Activated CD8-positive, alpha-beta T cell treated with anti-CD3 and anti-CD28 coated beads for 36 hours (primary cell): ENCODE results near the gene SLC12A3. TPM values are rescaled to one million over a fixed set of nuclear protein-coding genes. Genes with fewer than 3 reads are reported as not detected.
"Not testable (repeated sequence)": the region's sequence is repeated elsewhere in the genome, so short reads cannot be mapped to it uniquely, and the experiment has no call there.

Experiments used
- ATAC-seq: fragments of 200-7000 bp; cut with Tn5 transposase; one replicate; pipeline ENCODE4 v1.10.0; 2021; ENCODE audit warnings: mild to moderate bottlenecking, moderate library complexity
- CTCF ChIA-PET: fragments of 350-600 bp; sonication (Branson Sonifier 250); formaldehyde crosslinking; loops from one replicate; lab custom pipeline; 2021; ENCODE audit warnings: antibody characterized with exemption; lab: Charles Lee
- POLR2A ChIA-PET: fragments of 350-600 bp; sonication (Branson Sonifier 250); formaldehyde crosslinking; loops from one replicate; lab custom pipeline; 2021; ENCODE audit warnings: antibody characterized with exemption; lab: Charles Lee
- DNase-seq: peaks from one replicate; pipeline ENCODE4 v3.0.0-alpha.2; 2020
- H3K27ac Mint-ChIP-seq: one replicate; pipeline ENCODE4 v1.8.0; 2021; ENCODE audit warnings: mild to moderate bottlenecking, mixed read lengths
- H3K27me3 Mint-ChIP-seq: one replicate; pipeline ENCODE4 v1.8.0; 2021; ENCODE audit warnings: mixed read lengths
- H3K36me3 Mint-ChIP-seq: one replicate; pipeline ENCODE4 v1.8.0; 2021; ENCODE audit warnings: low read depth, mixed read lengths
- H3K4me1 Mint-ChIP-seq: one replicate; pipeline ENCODE4 v1.8.0; 2021; ENCODE audit warnings: low read depth, mixed read lengths
- H3K4me3 Mint-ChIP-seq: one replicate; pipeline ENCODE4 v1.8.0; 2021; ENCODE audit warnings: mild to moderate bottlenecking, moderate library complexity, mixed read lengths
- H3K9me3 Mint-ChIP-seq: one replicate; pipeline ENCODE4 v1.8.0; 2021; ENCODE audit warnings: mixed read lengths
- intact Hi-C: fragments of 100-400 bp; cut with micrococcal nuclease; formaldehyde crosslinking; loops from one replicate; pipeline ENCODE4 v1.10.0; 2022
- total RNA-seq, 2 experiments: library from RNA; stranded (reverse); gene quantifications; one replicate each; pipeline ENCODE4 v1.2.3, GENCODE V29; 2021
- TF ChIP-seq, protein P1 (sequence below): fragments of 200-600 bp; IDR thresholded peaks from one replicate; pipeline ENCODE4 v1.8.0; 2022; ENCODE audit warnings: antibody characterized with exemption, mild to moderate bottlenecking

SLC12A3 gene
- total RNA-seq, 2 experiments from 2014 or later, result not detected

DNA sequence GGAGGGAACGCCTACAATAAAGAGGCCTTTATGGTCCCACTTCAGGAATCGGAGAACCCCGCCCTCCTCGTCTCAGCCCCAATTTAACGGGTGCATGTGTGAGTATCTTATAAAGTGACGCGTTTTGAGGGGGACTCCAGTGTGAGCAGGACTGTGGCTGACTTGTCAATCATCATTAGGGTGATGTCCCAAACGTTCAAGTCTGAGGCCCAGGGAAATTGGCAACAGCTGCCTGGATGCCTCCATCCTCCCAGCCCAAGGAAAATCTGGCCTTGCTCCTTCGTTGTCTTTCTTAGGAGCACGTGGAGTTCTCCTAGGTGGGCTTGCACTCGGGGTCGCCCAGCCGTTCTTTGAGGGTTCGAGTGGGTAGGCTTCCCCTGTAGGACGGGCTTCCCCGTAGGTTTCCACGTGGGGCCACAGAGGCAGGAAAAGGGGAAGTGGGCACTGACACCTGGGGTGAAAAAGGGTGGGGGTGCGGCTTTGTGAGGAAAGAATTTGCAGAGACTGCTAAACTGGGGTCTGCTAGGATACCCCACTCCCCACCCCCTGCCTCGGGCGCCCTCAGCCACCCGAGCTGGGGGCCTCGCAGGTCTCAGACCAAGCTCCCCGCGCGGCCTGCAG, 66.4 kb downstream of the SLC12A3 start:
- peaks cover 28% of the 10 kb centered on the region for H3K4me1 Mint-ChIP-seq
- no peak for ATAC-seq
- CTCF ChIA-PET, result interaction anchor here (0.6 to 2.1 kb wide), 9 partner anchors 12 to 152 kb away, joined by 3 to 7 read pairs (median 3); no protein-coding TSS in a partner anchor
- POLR2A ChIA-PET, result interaction anchor here (0.6 to 7.8 kb wide), 31 partner anchors 8 to 354 kb away, joined by 3 to 145 read pairs (median 4); partner anchors contain the start of genes NLRC5 and SLC12A3
- peaks cover 39% of the 10 kb centered on the region for H3K36me3 Mint-ChIP-seq
- no peaks in the 10 kb centered on the region for H3K9me3 Mint-ChIP-seq
- TF ChIP-seq, protein P1, sequence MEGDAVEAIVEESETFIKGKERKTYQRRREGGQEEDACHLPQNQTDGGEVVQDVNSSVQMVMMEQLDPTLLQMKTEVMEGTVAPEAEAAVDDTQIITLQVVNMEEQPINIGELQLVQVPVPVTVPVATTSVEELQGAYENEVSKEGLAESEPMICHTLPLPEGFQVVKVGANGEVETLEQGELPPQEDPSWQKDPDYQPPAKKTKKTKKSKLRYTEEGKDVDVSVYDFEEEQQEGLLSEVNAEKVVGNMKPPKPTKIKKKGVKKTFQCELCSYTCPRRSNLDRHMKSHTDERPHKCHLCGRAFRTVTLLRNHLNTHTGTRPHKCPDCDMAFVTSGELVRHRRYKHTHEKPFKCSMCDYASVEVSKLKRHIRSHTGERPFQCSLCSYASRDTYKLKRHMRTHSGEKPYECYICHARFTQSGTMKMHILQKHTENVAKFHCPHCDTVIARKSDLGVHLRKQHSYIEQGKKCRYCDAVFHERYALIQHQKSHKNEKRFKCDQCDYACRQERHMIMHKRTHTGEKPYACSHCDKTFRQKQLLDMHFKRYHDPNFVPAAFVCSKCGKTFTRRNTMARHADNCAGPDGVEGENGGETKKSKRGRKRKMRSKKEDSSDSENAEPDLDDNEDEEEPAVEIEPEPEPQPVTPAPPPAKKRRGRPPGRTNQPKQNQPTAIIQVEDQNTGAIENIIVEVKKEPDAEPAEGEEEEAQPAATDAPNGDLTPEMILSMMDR, result no peak
- DNase-seq, result peak; percentile 49
- H3K27ac Mint-ChIP-seq, result peak overlapping the region; percentile 98
- H3K27me3 Mint-ChIP-seq, result no peaks in the 10 kb centered on the region
- intact Hi-C loops, result no loop called here
- peak overlapping the region; percentile 98 for H3K4me3 Mint-ChIP-seq

DNA sequence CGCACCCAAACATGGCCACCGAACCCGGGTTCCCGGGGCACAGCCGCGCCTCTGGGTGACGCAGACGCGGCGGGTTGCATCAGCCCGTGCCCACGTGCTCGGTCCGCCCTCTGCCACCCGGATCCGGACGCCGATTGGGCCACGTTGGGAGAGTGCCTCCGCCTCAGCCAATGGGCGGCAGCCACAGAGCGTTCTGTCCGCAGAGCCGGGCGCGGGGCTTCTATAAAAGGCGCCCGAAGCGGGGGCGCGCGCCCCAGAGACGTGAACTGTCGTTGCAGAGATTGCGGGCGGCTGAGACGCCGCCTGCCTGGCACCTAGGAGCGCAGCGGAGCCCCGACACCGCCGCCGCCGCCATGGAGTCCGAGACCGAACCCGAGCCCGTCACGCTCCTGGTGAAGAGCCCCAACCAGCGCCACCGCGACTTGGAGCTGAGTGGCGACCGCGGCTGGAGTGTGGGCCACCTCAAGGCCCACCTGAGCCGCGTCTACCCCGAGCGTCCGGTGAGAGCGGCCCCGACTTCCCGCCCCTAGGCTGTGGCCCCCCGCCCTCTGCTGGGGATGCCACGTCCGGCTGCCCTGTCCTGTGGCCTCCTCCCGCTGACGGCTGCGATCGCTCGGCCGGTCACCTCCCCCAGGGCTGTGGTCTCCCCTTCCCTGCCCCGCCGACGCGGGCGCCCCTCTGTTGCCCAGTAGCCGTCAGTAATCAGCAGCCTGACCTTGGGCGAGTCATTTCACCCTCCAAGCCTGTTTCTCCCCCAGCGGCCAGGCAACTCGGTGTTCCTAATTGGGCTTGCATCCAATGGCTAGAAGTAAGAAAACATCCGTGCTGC, 67.1 kb downstream of the SLC12A3 start, which contains the start of gene HERPUD1:
TSS of gene HERPUD1 (plus strand) at position 251 of the 829 bp plus-strand sequence. CDS start at position 354, 103 bp downstream.
- H3K9me3 Mint-ChIP-seq, result no peaks in the 10 kb centered on the region
- intact Hi-C loops, result no loop called here
- H3K4me1 Mint-ChIP-seq, result peaks cover 35% of the 10 kb centered on the region
- ATAC-seq, result peak; percentile 91
- peak; percentile 99 for DNase-seq
- H3K27me3 Mint-ChIP-seq, result no peaks in the 10 kb centered on the region
- H3K36me3 Mint-ChIP-seq, result peaks cover 46% of the 10 kb centered on the region
- CTCF ChIA-PET, result interaction anchor here (0.6 to 2.1 kb wide), 5 partner anchors 12 to 69 kb away, joined by 3 to 7 read pairs (median 4); no protein-coding TSS in a partner anchor
- POLR2A ChIA-PET, result interaction anchor here (0.6 to 7.8 kb wide), 40 partner anchors 7 to 355 kb away, joined by 3 to 145 read pairs (median 4); partner anchors contain the start of genes NLRC5 and SLC12A3
- H3K4me3 Mint-ChIP-seq, result peak within 1 kb of the TSS; percentile 98
- TF ChIP-seq, protein P1, result no peak
- peak within 1 kb of the TSS; percentile 98 for H3K27ac Mint-ChIP-seq

DNA sequence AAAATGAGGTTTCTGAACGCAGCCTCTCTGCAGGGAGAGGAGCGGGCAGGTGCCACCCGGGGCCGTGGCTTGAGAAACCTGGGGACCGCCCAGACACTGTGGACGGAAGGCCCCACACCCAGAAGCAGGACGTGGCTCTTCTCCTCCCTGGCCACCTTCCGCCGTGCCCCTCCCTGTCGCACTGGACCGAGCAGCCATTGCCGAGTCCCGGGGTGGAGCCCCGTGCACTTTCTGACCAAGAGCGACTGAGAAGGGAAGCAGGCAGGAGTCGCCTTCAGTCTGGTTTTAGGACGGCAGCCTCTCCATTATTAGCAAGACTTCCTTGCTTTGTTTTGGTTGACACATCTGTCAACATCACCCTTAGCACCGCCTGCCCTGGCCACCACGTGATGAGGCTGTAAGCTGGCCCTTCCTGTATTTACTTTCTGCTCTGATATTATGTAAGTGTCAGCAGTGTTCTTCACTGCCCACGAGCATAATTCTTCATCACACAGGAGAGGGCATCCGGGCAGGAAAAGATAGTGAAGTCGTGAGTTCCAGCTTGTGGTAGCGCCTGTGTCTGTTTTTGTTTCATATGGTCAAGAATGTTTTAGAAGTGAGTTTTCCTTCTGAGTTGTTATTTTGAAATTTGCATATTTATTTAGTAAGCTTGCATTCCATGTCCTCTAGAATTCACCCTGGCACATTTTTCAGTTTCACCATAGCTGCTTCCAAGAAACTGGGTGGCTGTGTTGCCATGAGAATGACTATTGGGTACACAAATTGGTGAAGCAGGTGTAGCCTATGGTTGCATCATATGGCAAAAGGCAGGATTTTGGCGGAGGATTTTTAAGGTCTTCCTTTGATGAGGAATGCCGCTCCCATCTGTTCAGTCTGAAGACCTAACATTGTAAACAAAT, 68.0 kb downstream of the SLC12A3 start:
- Mint-ChIP-seq H3K4me3 (peak overlapping the region; percentile 98), H3K9me3 (no peaks in the 10 kb centered on the region), H3K27me3 (no peaks in the 10 kb centered on the region), H3K4me1 (peaks cover 41% of the 10 kb centered on the region), H3K27ac (peak overlapping the region; percentile 98), H3K36me3 (peaks cover 53% of the 10 kb centered on the region)
- intact Hi-C loops, result no loop called here
- ChIA-PET POLR2A (interaction anchor here (0.6 to 7.8 kb wide), 30 partner anchors 12 to 600 kb away, joined by 3 to 145 read pairs (median 4); partner anchors contain the start of genes NLRC5 and SLC12A3), CTCF (interaction anchor here (1.0 to 2.2 kb wide), 4 partner anchors 13 to 65 kb away, joined by 3 to 8 read pairs (median 4); no protein-coding TSS in a partner anchor)
- ATAC-seq (peak; percentile 8), DNase-seq (peak; percentile 63)
- TF ChIP-seq, protein P1, result no peak

DNA sequence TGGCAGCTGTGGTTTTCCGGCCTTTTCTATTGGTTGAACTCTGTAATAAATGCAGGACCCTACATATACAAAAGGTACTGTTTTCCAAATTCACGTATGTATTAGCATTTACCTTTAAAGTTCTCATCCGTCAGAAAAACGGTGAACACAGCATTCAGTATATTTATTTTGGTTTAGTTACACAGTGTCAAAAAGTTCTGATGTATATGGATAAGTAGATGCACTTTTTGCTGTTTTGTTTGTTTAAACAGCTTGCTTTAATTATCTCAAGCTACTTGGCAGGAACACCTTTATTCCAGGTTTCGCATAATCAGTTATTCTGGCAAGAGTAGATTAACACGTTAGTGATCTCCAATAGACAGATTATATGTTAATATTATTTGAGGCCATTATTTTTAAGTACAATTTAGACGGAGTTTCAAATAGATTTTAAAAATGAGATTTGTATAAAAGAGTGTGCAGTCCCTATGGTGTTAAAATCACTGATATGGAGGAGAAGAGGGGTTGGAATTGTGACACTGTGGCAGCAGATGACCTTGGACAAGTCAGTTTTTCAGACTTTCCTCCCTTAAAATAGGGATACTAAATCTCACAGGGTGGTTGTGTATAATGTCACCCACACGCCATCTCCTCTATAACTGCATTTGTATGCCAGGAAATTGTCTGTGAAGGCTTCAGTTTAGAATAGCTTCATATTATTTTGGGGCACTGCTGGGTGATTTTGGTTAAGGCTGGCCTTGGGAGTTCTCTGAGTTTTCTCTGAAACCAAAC, 69.0 kb downstream of the SLC12A3 start:
- DNase-seq (no peak), ATAC-seq (no peak)
- Mint-ChIP-seq H3K9me3 (no peaks in the 10 kb centered on the region), H3K27me3 (no peaks in the 10 kb centered on the region), H3K4me3 (peak overlapping the region; percentile 98), H3K4me1 (peaks cover 51% of the 10 kb centered on the region), H3K36me3 (peaks cover 64% of the 10 kb centered on the region), H3K27ac (peak overlapping the region; percentile 98)
- intact Hi-C loops, result no loop called here
- ChIA-PET CTCF (interaction anchor here (1.0 to 2.2 kb wide), 4 partner anchors 11 to 66 kb away, joined by 3 to 8 read pairs (median 6); no protein-coding TSS in a partner anchor), POLR2A (interaction anchor here (0.7 to 7.8 kb wide), 14 partner anchors 11 to 599 kb away, joined by 3 to 145 read pairs (median 3); partner anchors contain the start of gene NLRC5)
- TF ChIP-seq, protein P1, result no peak

DNA sequence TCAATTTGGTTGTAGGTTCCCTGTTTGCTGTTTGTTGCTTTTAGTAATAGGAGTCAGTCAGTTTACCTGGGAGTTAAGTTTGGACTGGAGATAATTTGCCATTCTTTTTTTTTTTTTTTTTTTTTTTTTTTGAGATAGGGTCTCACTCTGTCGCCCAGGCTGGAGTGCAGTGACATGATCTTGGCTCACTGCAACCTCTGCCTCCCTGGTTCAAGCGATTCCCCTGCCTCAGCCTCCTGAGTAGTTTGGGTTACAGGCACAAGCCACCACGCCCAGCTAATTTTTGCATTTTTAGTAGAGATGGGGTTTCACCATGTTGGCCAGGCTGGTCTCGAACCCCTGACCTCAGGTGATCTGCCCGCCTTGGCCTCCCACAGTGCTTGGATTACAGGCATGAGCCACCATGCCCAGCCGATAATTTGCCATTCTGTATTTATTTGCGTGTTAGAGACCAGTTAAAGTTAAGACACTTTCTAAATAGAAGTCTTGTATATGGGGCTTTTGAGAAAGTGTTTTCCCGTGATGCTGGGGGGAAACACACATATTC, 69.7 kb downstream of the SLC12A3 start:
- intact Hi-C loops, result loop anchor here (5.0 kb wide), 1 partner anchor 67 kb away; the partner anchor contains the start of gene SLC12A3
- not testable (repeated sequence) for ATAC-seq, H3K27me3 Mint-ChIP-seq, DNase-seq, H3K9me3 Mint-ChIP-seq
- Mint-ChIP-seq H3K4me1 (peaks cover 58% of the 10 kb centered on the region), H3K27ac (peak overlapping the region; percentile 98), H3K4me3 (peak overlapping the region; percentile 98), H3K36me3 (peaks cover 70% of the 10 kb centered on the region)
- ChIA-PET POLR2A (interaction anchor here (1.0 to 7.8 kb wide), 4 partner anchors 10 to 41 kb away, joined by 3 to 145 read pairs (median 36); no protein-coding TSS in a partner anchor), CTCF (interaction anchor here (1.4 to 2.2 kb wide), 3 partner anchors 11 to 67 kb away, joined by 5 to 8 read pairs (median 6); no protein-coding TSS in a partner anchor)
